Endothelial cell of umbilical vein (primary cell): ENCODE results near the gene ADSS1.

ENCODE experiments used
- EZH2 ChIP-seq: IDR thresholded peaks from 2 replicates; pipeline ENCODE4 v1.6.1; 2012; ENCODE audit warnings: borderline replicate concordance, low read depth, mild to moderate bottlenecking, moderate library complexity, low read length, inconsistent platforms; ENCODE audit not compliant: severe bottlenecking
- GATA2 ChIP-seq: IDR thresholded peaks from 2 replicates; pipeline ENCODE4 v1.7.0; 2011; ENCODE audit warnings: low read depth, mild to moderate bottlenecking, moderate library complexity, mixed read lengths, low read length; ENCODE audit not compliant: insufficient read length, insufficient read depth
- MYC ChIP-seq: IDR thresholded peaks from one replicate; pipeline ENCODE4 v1.6.1; 2011; ENCODE audit warnings: mild to moderate bottlenecking, low read depth, low read length
- POLR2A ChIP-seq: IDR thresholded peaks from 2 replicates; pipeline ENCODE4 v1.6.1; 2012; ENCODE audit warnings: low read depth, mild to moderate bottlenecking, control low read depth, low read length
- POLR2AphosphoS5 ChIP-seq: IDR thresholded peaks from 2 replicates; pipeline ENCODE4 v1.6.1; 2012; ENCODE audit warnings: low read depth, mild to moderate bottlenecking, control low read depth, low read length, moderate library complexity; ENCODE audit not compliant: insufficient read depth
- TF ChIP-seq, protein P1 (sequence below), 2 donors: IDR thresholded peaks; 1 replicate in 1 of 2; 2 replicates in 1 of 2; pipeline ENCODE4 v1.5.1; 2011; ENCODE audit warnings: low read length in 2 of 2, mild to moderate bottlenecking in 2 of 2, moderate library complexity in 2 of 2, control low read depth in 1 of 2, inconsistent platforms in 1 of 2, low read depth in 1 of 2; ENCODE audit not compliant: insufficient read depth in 1 of 2; ENCODE audit errors: extremely low read depth in 1 of 2
- TF ChIP-seq, protein P2 (sequence below): IDR thresholded peaks from 2 replicates; pipeline ENCODE4 v1.6.1; 2011; ENCODE audit not compliant: insufficient read depth, insufficient read length

DNA sequence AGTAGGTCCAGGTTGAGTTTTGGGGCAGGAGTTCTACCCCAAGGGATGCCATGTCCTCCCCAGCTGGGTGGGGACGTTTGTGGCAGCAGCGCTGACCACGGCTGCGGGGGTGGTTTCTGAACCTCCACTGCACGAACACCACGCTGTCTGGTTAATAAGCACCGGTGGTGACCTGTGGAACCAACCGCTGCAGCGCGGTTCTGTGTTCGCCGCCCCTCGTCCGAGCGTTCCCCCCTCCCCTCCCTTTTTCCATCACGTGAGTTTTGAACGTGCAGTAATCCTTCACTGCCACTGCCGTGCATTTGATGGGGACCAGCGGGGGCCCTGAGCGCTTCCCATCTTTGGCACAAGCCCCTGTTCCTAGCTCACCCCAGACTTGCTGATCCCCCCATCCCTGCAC, 6.4 kb upstream of the ADSS1 start:
- TF ChIP-seq MYC (no peak), EZH2 (no peak), POLR2A (no peak), POLR2AphosphoS5 (no peak), GATA2 (no peak)
- TF ChIP-seq, protein P1, sequence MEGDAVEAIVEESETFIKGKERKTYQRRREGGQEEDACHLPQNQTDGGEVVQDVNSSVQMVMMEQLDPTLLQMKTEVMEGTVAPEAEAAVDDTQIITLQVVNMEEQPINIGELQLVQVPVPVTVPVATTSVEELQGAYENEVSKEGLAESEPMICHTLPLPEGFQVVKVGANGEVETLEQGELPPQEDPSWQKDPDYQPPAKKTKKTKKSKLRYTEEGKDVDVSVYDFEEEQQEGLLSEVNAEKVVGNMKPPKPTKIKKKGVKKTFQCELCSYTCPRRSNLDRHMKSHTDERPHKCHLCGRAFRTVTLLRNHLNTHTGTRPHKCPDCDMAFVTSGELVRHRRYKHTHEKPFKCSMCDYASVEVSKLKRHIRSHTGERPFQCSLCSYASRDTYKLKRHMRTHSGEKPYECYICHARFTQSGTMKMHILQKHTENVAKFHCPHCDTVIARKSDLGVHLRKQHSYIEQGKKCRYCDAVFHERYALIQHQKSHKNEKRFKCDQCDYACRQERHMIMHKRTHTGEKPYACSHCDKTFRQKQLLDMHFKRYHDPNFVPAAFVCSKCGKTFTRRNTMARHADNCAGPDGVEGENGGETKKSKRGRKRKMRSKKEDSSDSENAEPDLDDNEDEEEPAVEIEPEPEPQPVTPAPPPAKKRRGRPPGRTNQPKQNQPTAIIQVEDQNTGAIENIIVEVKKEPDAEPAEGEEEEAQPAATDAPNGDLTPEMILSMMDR (IDR thresholded peaks at IDR 0.05; ENCODE audit: extremely low read depth in 1 of 2, insufficient read depth in 1 of 2, low read depth in 1 of 2, low read length in 2 of 2), result no peak
- TF ChIP-seq, protein P2, sequence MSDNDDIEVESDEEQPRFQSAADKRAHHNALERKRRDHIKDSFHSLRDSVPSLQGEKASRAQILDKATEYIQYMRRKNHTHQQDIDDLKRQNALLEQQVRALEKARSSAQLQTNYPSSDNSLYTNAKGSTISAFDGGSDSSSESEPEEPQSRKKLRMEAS, result no peak
